PC-3 (cell line): ENCODE results near the gene SIGMAR1.

Experiments
- CTCF ChIP-seq: fragments of 300-600 bp; sonication (generic); conservative IDR thresholded peaks from 2 replicates; pipeline ENCODE4 v1.5.1; 2017; ENCODE audit warnings: antibody characterized with exemption, low read depth, mild to moderate bottlenecking, low read length
- EZH2phosphoT487 ChIP-seq: fragments of 300-600 bp; sonication (generic); IDR thresholded peaks from 2 replicates; pipeline ENCODE4 v1.6.1; 2018; ENCODE audit warnings: mild to moderate bottlenecking, antibody characterized with exemption, low read length, borderline replicate concordance

GRCh38 chr9:34624475-34625185 is 13.0 kb downstream of the SIGMAR1 start:
- TF ChIP-seq EZH2phosphoT487: no peak
- no peak for TF ChIP-seq CTCF
